K562 (cell line): ENCODE data around the gene SDCBP2.

Experiments used
- FOXJ3 ChIP-seq: sonication (generic); formaldehyde crosslinking; IDR thresholded peaks from 2 replicates; pipeline ENCODE4 v1.4.0; 2020; ENCODE audit warnings: mild to moderate bottlenecking, missing genetic modification reagents
- POLR2A ChIP-seq: fragments of 450-650 bp; conservative IDR thresholded peaks from 2 replicates; pipeline ENCODE4 v1.6.1; 2016
- ZBTB11 ChIP-seq, 3 experiments: fragments of 200-800 bp in 1 of 3; fragments of 250-450 bp in 1 of 3; fragments of 450-650 bp in 1 of 3; sonication (Bioruptor Pico) in 1 of 3; sonication (Bioruptor generic) in 1 of 3; formaldehyde crosslinking in 1 of 3; IDR thresholded peaks; 2 replicates each; pipeline versions ENCODE4 v1.6.1 to v1.8.0; 2016 to 2022; ENCODE audit warnings: mild to moderate bottlenecking in 2 of 3, missing genetic modification characterization in 2 of 3, missing compliant biosample characterization in 1 of 3, moderate library complexity in 1 of 3

- TF ChIP-seq FOXJ3 (CRISPR knock-in tag) (no peak), ZBTB11 (CRISPR knock-in tag; IDR thresholded peaks at IDR 0.05) (no peak), POLR2A (no peak)
These were observed 20.2 kb downstream of the SDCBP2 start for GRCh38 chr20:1308702-1309095.
